Skeletal muscle satellite cell (primary cell): ENCODE measurements around the gene FGF8.

Source experiments
- H3K27me3 ChIP-seq: 2 replicates; pipeline ENCODE4 v1.7.0; 2013; ENCODE audit warnings: low read length; ENCODE audit not compliant: control insufficient read depth, insufficient read depth
- H3K36me3 ChIP-seq: 2 replicates; pipeline ENCODE4 v1.7.0; 2013; ENCODE audit warnings: mild to moderate bottlenecking, control low read depth, low read length; ENCODE audit not compliant: insufficient read depth
- H3K4me1 ChIP-seq: 2 replicates; pipeline ENCODE4 v1.7.0; 2013; ENCODE audit warnings: low read length; ENCODE audit not compliant: control insufficient read depth, insufficient read depth
- H3K4me2 ChIP-seq: 2 replicates; pipeline ENCODE4 v1.7.0; 2013; ENCODE audit warnings: mild to moderate bottlenecking, low read length
- H3K4me3 ChIP-seq: 2 replicates; pipeline ENCODE4 v1.7.0; 2013; ENCODE audit warnings: low read length
- H3K9ac ChIP-seq: 2 replicates; pipeline ENCODE4 v1.7.0; 2013; ENCODE audit warnings: mild to moderate bottlenecking, low read depth, low read length, moderate library complexity
- H3K9me3 ChIP-seq: replicated peaks from 2 replicates; pipeline ENCODE4 v1.7.0; 2013; ENCODE audit warnings: mild to moderate bottlenecking, control low read depth, low read length

The FGF8 gene

GRCh38 chr10:101763141-101763846 is 12.6 kb downstream of the FGF8 start:
- H3K4me2 ChIP-seq = no peak overlapping the region
- H3K9ac ChIP-seq = no peak overlapping the region
- H3K4me3 ChIP-seq = no peak overlapping the region
- H3K27me3 ChIP-seq = peaks cover 73% of the 10 kb centered on the region
- no peaks in the 10 kb centered on the region for H3K9me3 ChIP-seq
- H3K4me1 ChIP-seq = no peaks in the 10 kb centered on the region
- no peaks in the 10 kb centered on the region for H3K36me3 ChIP-seq

- no peaks in the 10 kb centered on the region for H3K4me1 ChIP-seq
- H3K9me3 ChIP-seq = no peaks in the 10 kb centered on the region
- no peak overlapping the region for H3K4me2 ChIP-seq
- H3K36me3 ChIP-seq = no peaks in the 10 kb centered on the region
- H3K4me3 ChIP-seq = no peak overlapping the region
- peaks cover 71% of the 10 kb centered on the region for H3K27me3 ChIP-seq
- H3K9ac ChIP-seq = no peak overlapping the region
Measured at GRCh38 chr10:101762736-101763135, 13.2 kb downstream of the FGF8 start.

- Histone ChIP-seq H3K9ac (no peak overlapping the region), H3K9me3 (no peaks in the 10 kb centered on the region), H3K4me3 (no peak overlapping the region), H3K4me2 (no peak overlapping the region), H3K27me3 (peaks cover 62% of the 10 kb centered on the region), H3K36me3 (no peaks in the 10 kb centered on the region), H3K4me1 (no peaks in the 10 kb centered on the region)
Measured at GRCh38 chr10:101761226-101761625, 14.7 kb downstream of the FGF8 start.

GRCh38 chr10:101760510-101760909 is 15.4 kb downstream of the FGF8 start:
- H3K36me3 ChIP-seq = no peaks in the 10 kb centered on the region
- H3K4me1 ChIP-seq = no peaks in the 10 kb centered on the region
- peaks cover 57% of the 10 kb centered on the region for H3K27me3 ChIP-seq
- no peak overlapping the region for H3K9ac ChIP-seq
- H3K4me3 ChIP-seq = no peak overlapping the region
- no peaks in the 10 kb centered on the region for H3K9me3 ChIP-seq
- H3K4me2 ChIP-seq = no peak overlapping the region

GRCh38 chr10:101759309-101760247 is 16.3 kb downstream of the FGF8 start:
- Histone ChIP-seq H3K4me3 (no peak overlapping the region), H3K27me3 (peaks cover 55% of the 10 kb centered on the region), H3K9ac (no peak overlapping the region), H3K36me3 (no peaks in the 10 kb centered on the region), H3K9me3 (no peaks in the 10 kb centered on the region), H3K4me1 (no peaks in the 10 kb centered on the region), H3K4me2 (no peak overlapping the region)

GRCh38 chr10:101758858-101759257 is 17.1 kb downstream of the FGF8 start:
- no peak overlapping the region for H3K4me2 ChIP-seq
- H3K4me1 ChIP-seq = no peaks in the 10 kb centered on the region
- H3K9me3 ChIP-seq = no peaks in the 10 kb centered on the region
- no peak overlapping the region for H3K4me3 ChIP-seq
- H3K9ac ChIP-seq = no peak overlapping the region
- H3K36me3 ChIP-seq = no peaks in the 10 kb centered on the region
- peaks cover 60% of the 10 kb centered on the region for H3K27me3 ChIP-seq

- H3K4me2 ChIP-seq = no peak overlapping the region
- no peaks in the 10 kb centered on the region for H3K36me3 ChIP-seq
- H3K4me1 ChIP-seq = no peaks in the 10 kb centered on the region
- no peak overlapping the region for H3K4me3 ChIP-seq
- peaks cover 48% of the 10 kb centered on the region for H3K27me3 ChIP-seq
- no peaks in the 10 kb centered on the region for H3K9me3 ChIP-seq
- H3K9ac ChIP-seq = no peak overlapping the region
Measured at GRCh38 chr10:101752241-101752640, 23.7 kb downstream of the FGF8 start.

- no peaks in the 10 kb centered on the region for H3K9me3 ChIP-seq
- no peak overlapping the region for H3K4me2 ChIP-seq
- H3K9ac ChIP-seq = no peak overlapping the region
- H3K27me3 ChIP-seq = peaks cover 46% of the 10 kb centered on the region
- H3K36me3 ChIP-seq = no peaks in the 10 kb centered on the region
- no peak overlapping the region for H3K4me3 ChIP-seq
- H3K4me1 ChIP-seq = no peaks in the 10 kb centered on the region
Measured at GRCh38 chr10:101749047-101750016, 26.6 kb downstream of the FGF8 start.

- Histone ChIP-seq H3K27me3 (peaks cover 45% of the 10 kb centered on the region), H3K9me3 (no peaks in the 10 kb centered on the region), H3K4me2 (no peak overlapping the region), H3K9ac (no peak overlapping the region), H3K36me3 (no peaks in the 10 kb centered on the region), H3K4me1 (no peaks in the 10 kb centered on the region), H3K4me3 (no peak overlapping the region)
Measured at GRCh38 chr10:101748496-101748895, 27.4 kb downstream of the FGF8 start.

- H3K9me3 ChIP-seq = no peaks in the 10 kb centered on the region
- peaks cover 45% of the 10 kb centered on the region for H3K27me3 ChIP-seq
- no peak overlapping the region for H3K4me2 ChIP-seq
- H3K9ac ChIP-seq = no peak overlapping the region
- H3K4me3 ChIP-seq = no peak overlapping the region
- no peaks in the 10 kb centered on the region for H3K4me1 ChIP-seq
- H3K36me3 ChIP-seq = no peaks in the 10 kb centered on the region
Measured at GRCh38 chr10:101745074-101745696, 30.7 kb downstream of the FGF8 start.
